ENCODE data around the gene HYLS1. TPM values are rescaled to one million over a fixed set of nuclear protein-coding genes. Genes with fewer than 3 reads are reported as not detected.

Gene HYLS1
- total RNA-seq, 1 experiment from 2014 or later = 4.8 TPM

- no peaks in the 10 kb centered on the region for H3K9me2 ChIP-seq (replicated peaks; ENCODE audit: insufficient read depth, low read length)
- no peak overlapping the region for H3K4me3 ChIP-seq (ENCODE audit: low read length)
- H3K9me3 ChIP-seq (ENCODE audit: low read length) = no peaks in the 10 kb centered on the region
- no peaks in the 10 kb centered on the region for H3K27me3 ChIP-seq (ENCODE audit: low read length)
- no peak overlapping the region for H3K9ac ChIP-seq (ENCODE audit: low read length)
- H3K4me1 ChIP-seq (ENCODE audit: low read length) = no peaks in the 10 kb centered on the region
- H2AFZ ChIP-seq (ENCODE audit: low read length) = no peak overlapping the region
- no peaks in the 10 kb centered on the region for H3K36me3 ChIP-seq (ENCODE audit: insufficient read depth, low read length)
- H3K27ac ChIP-seq (ENCODE audit: low read length) = no peak overlapping the region
- H3K4me2 ChIP-seq (ENCODE audit: low read depth, low read length, poor library complexity, severe bottlenecking) = no peak overlapping the region
- no peaks in the 10 kb centered on the region for H3K79me2 ChIP-seq (ENCODE audit: low read length)
- no peaks in the 10 kb centered on the region for H4K20me1 ChIP-seq (ENCODE audit: insufficient read depth, low read depth, low read length)
- DNase-seq = no peak
Measured at GRCh38 chr11:125925247-125925740, 37.8 kb downstream of the HYLS1 start.

- no peak overlapping the region for H3K27ac ChIP-seq (ENCODE audit: low read length)
- no peak for DNase-seq
- no peak overlapping the region for H3K4me2 ChIP-seq (ENCODE audit: low read depth, low read length, poor library complexity, severe bottlenecking)
- no peaks in the 10 kb centered on the region for H3K79me2 ChIP-seq (ENCODE audit: low read length)
- no peaks in the 10 kb centered on the region for H3K9me3 ChIP-seq (ENCODE audit: low read length)
- no peaks in the 10 kb centered on the region for H3K9me2 ChIP-seq (replicated peaks; ENCODE audit: insufficient read depth, low read length)
- H3K9ac ChIP-seq (ENCODE audit: low read length) = no peak overlapping the region
- no peaks in the 10 kb centered on the region for H3K36me3 ChIP-seq (ENCODE audit: insufficient read depth, low read length)
- H3K4me3 ChIP-seq (ENCODE audit: low read length) = no peak overlapping the region
- no peaks in the 10 kb centered on the region for H3K27me3 ChIP-seq (ENCODE audit: low read length)
- no peaks in the 10 kb centered on the region for H4K20me1 ChIP-seq (ENCODE audit: insufficient read depth, low read depth, low read length)
- no peaks in the 10 kb centered on the region for H3K4me1 ChIP-seq (ENCODE audit: low read length)
- no peak overlapping the region for H2AFZ ChIP-seq (ENCODE audit: low read length)
Measured at GRCh38 chr11:125925804-125926203, 38.3 kb downstream of the HYLS1 start.

GRCh38 chr11:125926682-125927081 is 39.2 kb downstream of the HYLS1 start:
- Histone ChIP-seq H3K4me2 (ENCODE audit: low read depth, low read length, poor library complexity, severe bottlenecking) (no peak overlapping the region), H3K4me3 (ENCODE audit: low read length) (no peak overlapping the region), H3K27me3 (ENCODE audit: low read length) (no peaks in the 10 kb centered on the region), H3K4me1 (ENCODE audit: low read length) (no peaks in the 10 kb centered on the region), H2AFZ (ENCODE audit: low read length) (no peak overlapping the region), H3K9me3 (ENCODE audit: low read length) (no peaks in the 10 kb centered on the region), H4K20me1 (ENCODE audit: insufficient read depth, low read depth, low read length) (no peaks in the 10 kb centered on the region), H3K9me2 (replicated peaks; ENCODE audit: insufficient read depth, low read length) (no peaks in the 10 kb centered on the region), H3K79me2 (ENCODE audit: low read length) (no peaks in the 10 kb centered on the region), H3K9ac (ENCODE audit: low read length) (no peak overlapping the region), H3K36me3 (ENCODE audit: insufficient read depth, low read length) (no peaks in the 10 kb centered on the region), H3K27ac (ENCODE audit: low read length) (no peak overlapping the region)
- DNase-seq = no peak

GRCh38 chr11:125929445-125930075 is 42.1 kb downstream of the HYLS1 start:
- no peaks in the 10 kb centered on the region for H4K20me1 ChIP-seq (ENCODE audit: insufficient read depth, low read depth, low read length)
- no peak overlapping the region for H2AFZ ChIP-seq (ENCODE audit: low read length)
- H3K9me3 ChIP-seq (ENCODE audit: low read length) = no peaks in the 10 kb centered on the region
- no peaks in the 10 kb centered on the region for H3K79me2 ChIP-seq (ENCODE audit: low read length)
- no peak overlapping the region for H3K9ac ChIP-seq (ENCODE audit: low read length)
- peaks cover 8% of the 10 kb centered on the region for H3K4me1 ChIP-seq (ENCODE audit: low read length)
- H3K36me3 ChIP-seq (ENCODE audit: insufficient read depth, low read length) = no peaks in the 10 kb centered on the region
- H3K9me2 ChIP-seq (replicated peaks; ENCODE audit: insufficient read depth, low read length) = no peaks in the 10 kb centered on the region
- H3K27me3 ChIP-seq (ENCODE audit: low read length) = no peaks in the 10 kb centered on the region
- H3K4me3 ChIP-seq (ENCODE audit: low read length) = no peak overlapping the region
- DNase-seq = no peak
- no peak overlapping the region for H3K4me2 ChIP-seq (ENCODE audit: low read depth, low read length, poor library complexity, severe bottlenecking)
- no peak overlapping the region for H3K27ac ChIP-seq (ENCODE audit: low read length)

- H3K27ac ChIP-seq (ENCODE audit: low read length) = no peak overlapping the region
- H3K4me2 ChIP-seq (ENCODE audit: low read depth, low read length, poor library complexity, severe bottlenecking) = no peak overlapping the region
- no peaks in the 10 kb centered on the region for H3K9me3 ChIP-seq (ENCODE audit: low read length)
- no peaks in the 10 kb centered on the region for H3K9me2 ChIP-seq (replicated peaks; ENCODE audit: insufficient read depth, low read length)
- H4K20me1 ChIP-seq (ENCODE audit: insufficient read depth, low read depth, low read length) = no peaks in the 10 kb centered on the region
- H2AFZ ChIP-seq (ENCODE audit: low read length) = no peak overlapping the region
- no peak for DNase-seq
- peaks cover 8% of the 10 kb centered on the region for H3K4me1 ChIP-seq (ENCODE audit: low read length)
- H3K79me2 ChIP-seq (ENCODE audit: low read length) = no peaks in the 10 kb centered on the region
- no peaks in the 10 kb centered on the region for H3K27me3 ChIP-seq (ENCODE audit: low read length)
- H3K9ac ChIP-seq (ENCODE audit: low read length) = no peak overlapping the region
- H3K4me3 ChIP-seq (ENCODE audit: low read length) = no peak overlapping the region
- no peaks in the 10 kb centered on the region for H3K36me3 ChIP-seq (ENCODE audit: insufficient read depth, low read length)
Measured at GRCh38 chr11:125930076-125930450, 42.6 kb downstream of the HYLS1 start.

- Histone ChIP-seq H3K27ac (ENCODE audit: low read length) (no peak overlapping the region), H3K9me3 (ENCODE audit: low read length) (no peaks in the 10 kb centered on the region), H3K79me2 (ENCODE audit: low read length) (no peaks in the 10 kb centered on the region), H3K9me2 (replicated peaks; ENCODE audit: insufficient read depth, low read length) (no peaks in the 10 kb centered on the region), H4K20me1 (ENCODE audit: insufficient read depth, low read depth, low read length) (no peaks in the 10 kb centered on the region), H3K9ac (ENCODE audit: low read length) (no peak overlapping the region), H3K27me3 (ENCODE audit: low read length) (no peaks in the 10 kb centered on the region), H3K4me3 (ENCODE audit: low read length) (no peak overlapping the region), H3K36me3 (ENCODE audit: insufficient read depth, low read length) (no peaks in the 10 kb centered on the region), H2AFZ (ENCODE audit: low read length) (no peak overlapping the region), H3K4me2 (ENCODE audit: low read depth, low read length, poor library complexity, severe bottlenecking) (no peak overlapping the region), H3K4me1 (ENCODE audit: low read length) (peaks cover 8% of the 10 kb centered on the region)
- no peak for DNase-seq
Measured at GRCh38 chr11:125931116-125931515, 43.6 kb downstream of the HYLS1 start.

GRCh38 chr11:125931668-125932067 is 44.2 kb downstream of the HYLS1 start:
- no peak overlapping the region for H3K9ac ChIP-seq (ENCODE audit: low read length)
- H3K36me3 ChIP-seq (ENCODE audit: insufficient read depth, low read length) = no peaks in the 10 kb centered on the region
- no peak overlapping the region for H2AFZ ChIP-seq (ENCODE audit: low read length)
- no peak overlapping the region for H3K27ac ChIP-seq (ENCODE audit: low read length)
- DNase-seq = no peak
- H3K4me2 ChIP-seq (ENCODE audit: low read depth, low read length, poor library complexity, severe bottlenecking) = no peak overlapping the region
- H3K79me2 ChIP-seq (ENCODE audit: low read length) = no peaks in the 10 kb centered on the region
- no peaks in the 10 kb centered on the region for H3K27me3 ChIP-seq (ENCODE audit: low read length)
- no peaks in the 10 kb centered on the region for H3K9me2 ChIP-seq (replicated peaks; ENCODE audit: insufficient read depth, low read length)
- no peaks in the 10 kb centered on the region for H4K20me1 ChIP-seq (ENCODE audit: insufficient read depth, low read depth, low read length)
- no peak overlapping the region for H3K4me3 ChIP-seq (ENCODE audit: low read length)
- peaks cover 8% of the 10 kb centered on the region for H3K4me1 ChIP-seq (ENCODE audit: low read length)
- H3K9me3 ChIP-seq (ENCODE audit: low read length) = no peaks in the 10 kb centered on the region

GRCh38 chr11:125932301-125932700 is 44.8 kb downstream of the HYLS1 start:
- DNase-seq = no peak
- H3K27ac ChIP-seq (ENCODE audit: low read length) = no peak overlapping the region
- no peak overlapping the region for H3K4me2 ChIP-seq (ENCODE audit: low read depth, low read length, poor library complexity, severe bottlenecking)
- H3K27me3 ChIP-seq (ENCODE audit: low read length) = no peaks in the 10 kb centered on the region
- H3K36me3 ChIP-seq (ENCODE audit: insufficient read depth, low read length) = no peaks in the 10 kb centered on the region
- H3K9me2 ChIP-seq (replicated peaks; ENCODE audit: insufficient read depth, low read length) = no peaks in the 10 kb centered on the region
- H2AFZ ChIP-seq (ENCODE audit: low read length) = no peak overlapping the region
- no peak overlapping the region for H3K9ac ChIP-seq (ENCODE audit: low read length)
- no peaks in the 10 kb centered on the region for H4K20me1 ChIP-seq (ENCODE audit: insufficient read depth, low read depth, low read length)
- no peaks in the 10 kb centered on the region for H3K79me2 ChIP-seq (ENCODE audit: low read length)
- peaks cover 8% of the 10 kb centered on the region for H3K4me1 ChIP-seq (ENCODE audit: low read length)
- H3K4me3 ChIP-seq (ENCODE audit: low read length) = no peak overlapping the region
- H3K9me3 ChIP-seq (ENCODE audit: low read length) = no peaks in the 10 kb centered on the region
